DND-41 (cell line): ENCODE data around the gene CPXM2.
A peak's percentile ranks its signal among the peaks of the same experiment; 100 is the strongest.

Source experiments
- ATAC-seq: fragments of 200-7000 bp; cut with Tn5 transposase; 3 replicates; pipeline ENCODE4 v1.9.1; 2021; ENCODE audit warnings: low read depth; ENCODE audit not compliant: insufficient read depth
- DNase-seq: peaks from one replicate; pipeline ENCODE4 v3.0.0-alpha.2; 2020
- H2AFZ ChIP-seq: 2 replicates; pipeline ENCODE4 v1.6.0; 2012; ENCODE audit warnings: low read depth, low read length
- H3K27ac ChIP-seq: 2 replicates; pipeline ENCODE4 v1.5.1; 2012; ENCODE audit warnings: low read length, inconsistent platforms
- H3K27me3 ChIP-seq: fragments of 200-600 bp; sonication (generic); 2 replicates; pipeline ENCODE4 v1.6.0; 2012; ENCODE audit warnings: low read length, mild to moderate bottlenecking, inconsistent platforms; ENCODE audit not compliant: insufficient read depth, poor library complexity
- H3K36me3 ChIP-seq: 2 replicates; pipeline ENCODE4 v1.5.1; 2012; ENCODE audit warnings: low read length, inconsistent platforms; ENCODE audit not compliant: insufficient read depth
- H3K4me1 ChIP-seq: 2 replicates; pipeline ENCODE4 v1.5.1; 2012; ENCODE audit warnings: mild to moderate bottlenecking, low read length; ENCODE audit not compliant: insufficient read depth
- H3K4me2 ChIP-seq: 2 replicates; pipeline ENCODE4 v1.6.0; 2012; ENCODE audit warnings: mild to moderate bottlenecking, moderate library complexity, low read length, inconsistent platforms; ENCODE audit not compliant: insufficient read depth
- H3K4me3 ChIP-seq, 2 experiments: fragments of 200-600 bp in 1 of 2; shearing (Covaris generic) in 1 of 2; 2 replicates each; pipeline ENCODE4 v1.5.1; 2012 to 2016; ENCODE audit warnings: inconsistent platforms in 2 of 2, low read length in 2 of 2, mild to moderate bottlenecking in 2 of 2, low read depth in 1 of 2, moderate library complexity in 1 of 2
- H3K79me2 ChIP-seq: 2 replicates; pipeline ENCODE4 v1.6.0; 2012; ENCODE audit warnings: low read length, inconsistent platforms; ENCODE audit not compliant: insufficient read depth
- H3K9ac ChIP-seq: 2 replicates; pipeline ENCODE4 v1.6.0; 2012; ENCODE audit warnings: low read depth, mild to moderate bottlenecking, inconsistent platforms, low read length, moderate library complexity
- H3K9me3 ChIP-seq: 2 replicates; pipeline ENCODE4 v1.5.1; 2012; ENCODE audit warnings: low read length, moderate library complexity, mild to moderate bottlenecking, inconsistent platforms; ENCODE audit not compliant: insufficient read depth, severe bottlenecking
- H4K20me1 ChIP-seq: 2 replicates; pipeline ENCODE4 v1.6.0; 2012; ENCODE audit warnings: low read length; ENCODE audit not compliant: insufficient read depth
- CTCF ChIP-seq: IDR thresholded peaks from 2 replicates; pipeline ENCODE4 v1.5.1; 2012; ENCODE audit warnings: borderline replicate concordance, low read length, moderate library complexity, mild to moderate bottlenecking; ENCODE audit not compliant: poor library complexity, severe bottlenecking; ENCODE audit errors: extremely low read depth
- EZH2 ChIP-seq: IDR thresholded peaks from 3 replicates; pipeline ENCODE4 v1.6.1; 2012; ENCODE audit warnings: borderline replicate concordance, low read depth, mild to moderate bottlenecking, moderate library complexity, low read length, inconsistent platforms; ENCODE audit not compliant: severe bottlenecking

The CPXM2 gene

GRCh38 chr10:123743441-123744223, 148.0 kb downstream of the CPXM2 start:
- Histone ChIP-seq H3K79me2 (no peaks in the 10 kb centered on the region), H3K27ac (no peak overlapping the region), H3K4me2 (no peak overlapping the region)

DNA sequence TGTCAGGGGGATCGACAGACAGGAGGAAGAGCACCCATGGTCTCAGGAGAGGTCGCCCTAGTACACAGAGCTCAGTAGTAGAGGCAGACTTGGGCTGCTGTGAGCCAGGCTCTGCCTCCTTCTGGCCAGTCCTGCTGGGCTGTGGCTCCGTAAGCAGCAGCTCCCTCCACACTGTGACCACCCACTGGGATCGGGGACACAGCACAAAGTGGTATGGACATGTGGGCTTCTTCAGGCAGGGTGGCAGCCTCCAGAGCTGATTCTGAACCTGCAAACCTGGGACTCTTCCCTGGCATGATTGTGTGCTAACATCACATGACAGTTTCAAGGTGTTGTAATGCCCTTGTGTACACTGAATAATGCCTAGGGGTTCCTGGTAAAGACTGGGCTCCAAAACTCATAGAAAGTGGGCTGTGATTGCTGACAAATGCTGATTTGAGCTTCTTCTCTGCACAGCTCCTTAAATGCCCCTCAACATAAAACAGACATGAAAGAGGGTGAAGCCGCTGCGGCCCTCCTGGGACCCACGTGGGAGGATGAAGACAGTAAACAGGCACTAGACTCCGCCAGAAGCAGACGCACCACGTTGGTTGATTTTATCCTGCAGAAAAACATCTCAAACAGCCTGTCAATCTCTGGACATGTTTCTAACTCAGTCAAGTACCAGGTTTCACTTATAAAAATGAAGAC, 148.7 kb downstream of the CPXM2 start:
- Histone ChIP-seq H3K36me3 (no peaks in the 10 kb centered on the region), H3K4me3 (no peak overlapping the region), H3K9me3 (no peaks in the 10 kb centered on the region), H3K4me1 (peaks cover 17% of the 10 kb centered on the region), H3K27ac (peak overlapping the region; percentile 54), H2AFZ (no peak overlapping the region), H3K27me3 (peaks cover 14% of the 10 kb centered on the region), H3K9ac (no peak overlapping the region), H4K20me1 (peaks cover 3% of the 10 kb centered on the region; the same call in 1 of the 2 replicates), H3K79me2 (no peaks in the 10 kb centered on the region), H3K4me2 (no peak overlapping the region)
- ATAC-seq (no peak), DNase-seq (no peak)
- TF ChIP-seq EZH2: no peak
- no peak for TF ChIP-seq CTCF

More at GRCh38 chr10:123743441-123744223, 148.0 kb downstream of the CPXM2 start:
- Histone ChIP-seq H4K20me1 (peaks cover 3% of the 10 kb centered on the region; the same call in 1 of the 2 replicates), H3K27me3 (peaks cover 14% of the 10 kb centered on the region), H3K36me3 (no peaks in the 10 kb centered on the region), H3K4me1 (peaks cover 17% of the 10 kb centered on the region), H3K9me3 (no peaks in the 10 kb centered on the region), H3K9ac (peak overlapping the region; percentile 4; the same call in 1 of the 2 replicates), H2AFZ (no peak overlapping the region), H3K4me3 (no peak overlapping the region)
- no peak for DNase-seq
- ATAC-seq: no peak
- TF ChIP-seq EZH2: no peak
- TF ChIP-seq CTCF: no peak

- DNase-seq (no peak), ATAC-seq (no peak)
- Histone ChIP-seq H3K4me3 (no peak overlapping the region), H2AFZ (no peak overlapping the region; the same call in 1 of the 2 replicates), H3K4me1 (peaks cover 17% of the 10 kb centered on the region), H4K20me1 (peaks cover 3% of the 10 kb centered on the region; the same call in 1 of the 2 replicates), H3K79me2 (no peaks in the 10 kb centered on the region), H3K27ac (no peak overlapping the region), H3K36me3 (no peaks in the 10 kb centered on the region), H3K9me3 (no peaks in the 10 kb centered on the region), H3K9ac (no peak overlapping the region), H3K27me3 (peaks cover 11% of the 10 kb centered on the region), H3K4me2 (no peak overlapping the region)
- TF ChIP-seq CTCF: no peak
- TF ChIP-seq EZH2: no peak
Measured at GRCh38 chr10:123741711-123742110, 149.9 kb downstream of the CPXM2 start.
